HG02840 (cell line): Measurements from ENCODE around the gene PTPN7.
"Not testable (repeated sequence)": the region's sequence is repeated elsewhere in the genome, so short reads cannot be mapped to it uniquely, and the experiment has no call there.

Experiments used
- ATAC-seq: cut with Tn5 transposase; IDR thresholded peaks from one replicate; pipeline ENCODE4 v1.9.1; 2021; ENCODE audit warnings: mild to moderate bottlenecking, moderate library complexity, moderate number of reproducible peaks; ENCODE audit not compliant: unreplicated experiment, low FRiP score

PTPN7 gene

GRCh38 chr1:202167708-202168415 is 7.5 kb upstream of the PTPN7 start:
- no peak for ATAC-seq

DNA sequence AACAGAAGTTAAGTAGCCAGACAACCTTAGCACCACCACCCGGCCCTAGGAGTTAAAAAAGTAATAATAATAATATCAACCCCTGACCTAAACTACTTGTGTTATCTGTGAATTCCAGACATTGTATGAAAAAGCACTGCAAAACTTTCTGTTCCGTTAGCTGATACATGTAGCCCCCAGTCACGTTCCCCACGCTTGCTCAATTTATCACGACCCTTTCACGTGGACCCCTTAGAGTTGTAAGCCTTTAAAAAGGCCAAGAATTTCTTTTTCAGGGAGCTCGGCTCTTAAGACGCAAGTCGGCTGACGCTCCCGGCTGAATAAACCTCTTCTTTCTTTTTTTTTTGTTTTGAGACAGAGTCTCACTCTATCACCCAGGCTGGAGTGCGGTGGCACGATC is 6.7 kb upstream of the PTPN7 start:
- ATAC-seq = not testable (repeated sequence)

DNA sequence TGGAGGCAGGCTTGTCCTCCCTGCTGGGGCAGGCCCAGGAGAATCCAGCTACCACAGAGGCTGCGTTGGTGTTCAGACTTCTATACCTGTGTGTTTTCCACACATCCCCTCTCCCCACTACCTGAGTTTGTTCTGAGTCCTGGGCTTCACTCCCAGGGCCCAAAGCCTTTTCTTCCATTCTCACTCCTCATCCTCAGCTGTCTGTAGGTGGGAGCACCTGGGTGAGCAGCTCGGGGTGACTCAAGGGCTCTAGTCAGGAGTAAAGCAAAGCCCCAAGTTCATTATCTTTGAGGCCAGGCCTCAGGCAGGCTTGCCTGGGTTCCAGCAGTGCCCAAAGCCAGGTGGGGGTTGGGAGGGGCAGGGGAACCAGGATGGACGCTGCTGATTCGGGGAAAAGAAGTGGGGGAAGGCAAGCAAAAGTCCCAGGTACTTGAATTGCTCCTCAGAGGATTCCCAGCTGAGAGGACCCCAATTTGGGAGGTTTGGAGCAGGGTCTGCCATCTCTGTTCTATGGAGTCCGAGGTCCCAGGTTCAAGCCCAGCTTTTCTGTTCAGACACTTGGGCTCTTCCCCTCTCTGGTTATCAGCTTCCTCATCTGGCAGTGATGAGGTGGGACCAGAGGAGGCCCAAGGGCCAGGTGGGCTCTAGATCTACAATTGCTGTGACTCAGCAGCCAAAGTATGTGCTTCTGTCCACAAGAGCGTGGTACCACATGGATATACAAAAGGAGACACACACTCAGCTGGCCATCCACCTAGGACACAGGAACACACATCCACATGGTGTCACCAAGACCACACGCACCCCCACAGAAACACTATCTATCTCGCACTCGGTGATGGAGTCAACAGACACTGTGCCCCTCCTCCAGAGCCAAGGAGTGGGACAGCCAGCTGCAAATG is 5.8 kb upstream of the PTPN7 start:
- no peak for ATAC-seq

DNA sequence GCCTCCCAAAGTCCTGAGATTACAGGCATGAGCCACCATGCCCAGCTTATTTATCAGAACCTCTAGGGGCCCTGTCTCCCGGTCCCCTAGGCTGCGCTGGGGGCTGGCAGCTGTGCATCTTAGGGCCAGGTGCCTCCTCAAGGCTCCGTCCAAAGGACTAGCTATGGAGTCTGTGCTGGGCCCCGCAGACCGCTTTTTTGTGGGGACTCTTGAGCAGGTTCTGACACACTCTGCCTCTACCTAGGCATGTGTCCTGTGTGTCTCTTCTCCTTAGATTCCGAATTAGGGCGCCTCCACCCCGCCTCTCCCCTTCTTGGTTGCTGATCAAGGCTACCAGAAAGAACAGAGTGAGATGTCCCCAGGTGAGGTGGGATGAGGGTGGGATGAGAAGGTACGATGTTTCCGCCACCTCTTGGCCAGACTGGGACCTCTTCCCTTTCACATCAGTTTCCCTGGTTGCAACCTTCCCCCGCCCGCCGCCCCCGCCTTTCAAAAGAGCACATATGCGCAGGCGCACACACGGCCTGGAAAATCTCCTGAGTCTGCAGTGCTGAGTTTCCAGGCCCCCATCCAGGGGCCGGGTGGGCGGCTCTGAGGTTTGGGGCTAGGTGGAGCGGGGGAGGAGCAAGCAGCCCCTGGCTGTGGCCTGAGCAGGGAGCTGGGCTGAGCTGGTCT is 5.0 kb upstream of the PTPN7 start:
- ATAC-seq = no peak

- peak; percentile 47 for ATAC-seq
These were observed 4.1 kb upstream of the PTPN7 start for GRCh38 chr1:202164271-202165037.

- no peak for ATAC-seq
These were observed 3.2 kb upstream of the PTPN7 start for GRCh38 chr1:202163281-202164270.

- no peak for ATAC-seq
These were observed 2.2 kb upstream of the PTPN7 start for GRCh38 chr1:202162418-202163280.

- no peak for ATAC-seq
These were observed 1.6 kb upstream of the PTPN7 start for GRCh38 chr1:202162047-202162417.

DNA sequence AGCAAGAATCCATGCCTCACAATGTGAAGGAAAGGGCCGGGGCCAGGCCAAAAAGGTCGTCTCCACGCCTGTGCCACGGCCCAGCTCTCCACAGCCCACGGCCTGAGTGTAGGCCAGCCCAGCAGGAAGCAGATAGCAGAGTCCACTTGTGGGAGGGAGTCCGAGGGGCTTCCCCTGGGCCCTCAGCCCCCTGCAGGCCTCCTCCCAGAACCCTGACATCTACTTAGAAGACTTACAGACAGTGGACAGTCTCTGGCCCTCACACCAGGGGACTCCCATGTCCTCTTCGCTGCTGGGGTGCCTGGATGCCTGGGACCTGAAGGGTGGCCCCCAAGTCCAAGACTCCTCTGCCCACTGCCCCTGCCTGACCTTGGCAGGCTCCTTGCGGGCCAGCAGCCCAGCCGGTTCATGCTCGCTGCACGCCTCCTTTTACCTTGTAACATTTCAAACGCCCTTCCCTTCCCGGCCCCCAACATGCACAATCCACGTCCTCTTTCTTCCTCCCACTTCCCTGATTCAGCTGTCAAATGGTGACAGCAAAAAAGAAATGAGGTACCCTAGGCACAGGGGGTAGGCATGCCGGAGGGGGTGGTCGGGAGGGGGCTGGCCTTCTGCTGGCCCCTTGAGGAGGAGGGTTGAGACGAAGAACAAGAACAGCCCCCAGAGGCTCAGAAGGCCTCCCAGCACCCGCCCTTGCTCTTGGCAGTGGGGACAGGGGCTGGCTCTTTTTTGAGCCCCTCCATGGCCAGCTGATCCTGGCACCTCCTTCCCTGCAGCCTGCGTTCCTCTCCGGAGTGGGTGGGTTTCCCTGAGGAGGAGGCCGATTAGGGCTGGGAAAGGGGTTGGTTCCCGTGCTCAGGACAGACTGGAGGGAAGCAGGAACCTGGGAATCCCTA is 997 bp upstream of the PTPN7 start:
- no peak for ATAC-seq

DNA sequence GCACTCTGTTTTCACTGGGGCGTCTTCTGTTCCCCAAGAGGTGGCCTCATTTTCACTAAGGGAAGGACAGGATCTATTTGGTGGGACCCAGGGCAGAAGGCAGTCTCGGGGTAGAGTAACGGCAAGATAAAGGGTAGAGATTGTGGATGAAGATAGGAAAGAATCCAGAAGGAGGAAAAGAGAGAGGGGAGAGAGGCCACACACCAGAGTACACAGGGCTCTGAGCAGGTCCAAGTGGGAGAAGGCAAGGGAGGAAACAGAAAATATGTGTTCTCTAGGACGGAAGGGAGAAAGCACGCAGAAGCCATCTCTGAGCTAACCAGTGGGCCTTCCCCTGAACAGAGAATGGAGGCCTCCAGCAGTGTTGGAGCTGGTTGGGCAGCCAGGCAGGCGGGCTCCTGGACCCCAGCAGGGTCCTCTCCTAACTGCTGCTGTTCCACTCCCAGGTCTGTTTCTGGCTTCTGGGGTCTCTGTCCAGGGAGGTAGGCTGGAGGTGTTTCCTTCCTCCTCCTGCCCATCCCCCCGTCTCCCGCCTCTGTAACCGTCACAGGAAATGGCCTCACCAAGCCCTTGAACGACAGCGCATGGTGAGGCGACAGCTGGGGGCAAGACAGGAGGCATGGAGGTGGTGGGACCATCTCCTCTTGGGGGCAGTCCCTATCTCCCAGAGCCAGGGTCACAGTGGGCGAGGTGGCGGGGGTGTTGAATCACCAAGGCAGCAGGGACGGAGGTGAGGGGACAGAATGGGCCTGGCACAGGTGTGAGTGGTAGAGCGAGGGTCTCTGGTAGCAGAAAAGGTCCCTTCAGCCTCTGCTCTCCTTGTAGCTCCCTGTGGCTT is 649 bp downstream of the PTPN7 start:
- ATAC-seq = no peak

DNA sequence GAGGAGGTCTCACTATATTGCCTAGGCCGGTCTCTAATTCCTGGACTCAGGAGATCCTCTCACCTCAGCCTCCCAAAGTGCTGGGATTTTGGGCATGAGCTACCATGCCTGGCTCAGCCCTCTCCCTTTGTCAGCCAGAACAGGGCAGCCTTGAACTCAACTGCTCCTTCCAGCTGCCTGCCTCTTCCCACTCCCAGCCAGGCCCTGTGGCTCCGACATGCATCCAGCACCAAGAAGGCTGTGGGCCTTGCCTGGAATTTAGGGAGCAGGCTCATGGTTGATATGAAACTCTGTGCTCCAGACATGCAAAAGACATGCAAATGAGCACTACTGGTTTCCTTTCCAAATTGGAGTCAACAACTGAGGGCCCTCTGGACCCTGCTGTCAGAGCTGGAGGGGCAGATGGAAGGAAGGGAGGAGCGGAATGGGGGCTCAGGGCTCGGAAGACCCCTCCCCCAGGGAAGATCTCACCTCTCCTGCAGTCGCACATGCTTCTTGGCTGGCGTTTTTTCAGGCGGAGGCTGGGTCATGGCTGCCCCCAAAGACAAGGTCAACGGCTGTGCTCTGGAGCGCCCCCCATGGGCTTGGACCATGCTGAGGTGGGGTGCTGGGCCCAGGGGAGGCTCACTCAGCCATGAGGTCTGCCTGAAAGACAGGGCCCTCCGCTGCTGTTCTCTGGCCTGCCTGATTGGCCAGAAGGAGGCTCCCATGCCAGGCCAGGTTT is 1.4 kb downstream of the PTPN7 start:
- ATAC-seq = no peak

DNA sequence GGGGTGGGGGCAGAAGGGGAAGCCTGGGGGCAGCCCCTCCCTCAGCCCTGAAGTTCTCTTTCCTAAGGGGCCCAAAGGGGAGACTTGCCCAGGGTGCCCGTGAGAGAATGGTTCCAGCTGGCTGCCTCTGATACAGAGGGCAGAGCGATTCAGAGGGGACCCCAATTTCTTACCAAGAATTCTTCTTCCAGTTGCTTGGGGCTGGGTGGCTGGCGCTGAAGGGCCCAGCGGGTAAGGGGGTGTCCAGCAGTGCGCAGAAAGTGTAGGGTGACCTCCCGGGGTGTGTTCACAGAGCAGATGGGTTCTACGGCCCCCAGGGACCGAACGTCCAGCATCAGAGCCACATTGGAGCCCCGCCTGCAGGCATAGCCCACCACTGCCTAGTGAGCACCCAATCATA is 2.5 kb downstream of the PTPN7 start:
- no peak for ATAC-seq

DNA sequence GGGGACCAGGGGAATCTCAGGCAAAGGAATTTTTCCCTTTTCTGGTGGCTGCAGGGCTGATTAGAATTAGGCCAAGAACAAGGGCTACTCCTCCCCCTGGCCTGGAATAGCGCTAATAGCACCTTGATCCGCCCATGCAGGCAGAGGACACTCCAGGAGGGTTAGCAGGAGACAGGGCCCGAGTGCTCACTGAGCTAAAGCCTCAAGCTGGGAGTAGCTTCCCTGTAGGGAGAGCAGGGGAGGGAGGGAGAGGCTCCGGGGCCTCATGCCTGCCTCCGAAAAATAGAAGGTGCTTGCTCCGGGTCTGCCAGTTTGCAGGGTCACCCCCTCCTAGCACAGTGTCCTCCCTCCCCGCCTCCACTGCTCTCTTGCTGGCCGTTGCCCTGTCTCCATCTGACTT is 3.8 kb downstream of the PTPN7 start:
- ATAC-seq = no peak

DNA sequence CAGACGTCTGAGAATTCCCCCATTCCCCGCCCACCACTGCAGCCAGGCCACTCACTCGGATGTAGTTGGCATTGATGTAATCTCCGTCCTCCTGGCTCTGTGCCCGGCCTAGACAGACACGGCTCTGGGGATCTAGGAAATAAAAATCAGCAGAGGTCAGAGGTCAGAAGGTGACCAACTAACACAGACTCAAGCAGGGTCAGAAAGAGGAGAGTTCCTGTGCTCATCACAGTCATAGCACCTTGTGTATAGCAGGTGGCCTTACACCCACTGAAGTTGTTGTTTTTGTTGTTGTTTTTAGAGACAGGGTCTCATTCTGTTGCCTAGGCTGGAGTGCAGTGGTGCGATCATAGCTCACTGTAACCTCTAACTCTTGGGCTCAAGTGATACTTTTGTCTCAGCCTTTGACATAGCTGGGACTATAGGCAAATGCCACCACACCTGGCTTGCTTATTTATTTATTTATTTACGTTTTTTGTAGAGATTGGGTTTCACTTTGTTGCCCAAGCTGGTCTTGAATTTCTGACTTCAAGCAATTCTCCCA is 4.9 kb downstream of the PTPN7 start:
- ATAC-seq = no peak

DNA sequence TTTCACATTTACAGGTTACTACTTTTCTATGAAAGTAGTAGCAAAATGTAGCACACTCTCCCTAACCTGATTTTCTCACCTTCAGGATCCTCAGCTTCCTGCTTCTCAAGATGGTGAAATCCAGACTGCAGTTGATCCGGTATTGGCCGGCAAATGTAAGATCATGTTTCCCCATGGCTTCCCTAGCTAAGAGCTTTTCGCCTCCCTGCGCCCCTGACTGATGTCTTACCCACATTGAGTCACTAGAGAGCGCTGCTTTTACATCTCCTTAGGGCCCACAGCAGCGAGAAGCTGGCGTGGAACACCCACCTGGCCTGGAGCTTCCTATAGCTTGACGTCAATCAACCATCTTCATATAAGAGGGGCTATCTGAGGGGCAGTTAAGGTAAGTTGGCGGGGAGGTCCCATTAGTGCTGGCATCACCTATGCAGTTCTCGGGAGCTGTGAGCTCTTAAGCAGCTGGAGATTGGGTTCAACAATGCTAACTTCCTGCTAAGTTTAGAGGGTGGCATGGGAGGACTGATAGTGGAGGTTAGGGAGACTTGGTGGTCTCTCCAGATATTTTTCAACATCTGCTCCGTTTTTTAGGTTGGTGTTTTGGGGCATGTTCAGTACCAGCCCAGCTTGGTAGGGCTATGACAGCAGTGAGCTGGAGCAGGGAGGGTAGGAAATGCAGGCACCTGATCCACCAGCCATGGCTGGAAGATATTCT is 5.5 kb downstream of the PTPN7 start:
- ATAC-seq = no peak
